H1 (cell line): ENCODE measurements around the gene SLC38A10. TPM values are rescaled to one million over a fixed set of nuclear protein-coding genes. Genes with fewer than 3 reads are reported as not detected.

Experiments
- ATF3 ChIP-seq: IDR thresholded peaks from 2 replicates; pipeline ENCODE4 v1.6.1; 2011; ENCODE audit warnings: low read depth, mild to moderate bottlenecking, low read length; ENCODE audit not compliant: insufficient read depth
- BCL11A ChIP-seq, 2 experiments: IDR thresholded peaks; one replicate each; pipeline ENCODE4 v1.6.1; 2011; ENCODE audit warnings: low read depth in 2 of 2, low read length in 2 of 2, mild to moderate bottlenecking in 2 of 2
- CHD7 ChIP-seq: fragments of 300-600 bp; sonication (generic); IDR thresholded peaks from 2 replicates; pipeline ENCODE4 v1.7.1; 2012; ENCODE audit warnings: low read length, moderate library complexity, mild to moderate bottlenecking, inconsistent platforms; ENCODE audit not compliant: insufficient replicate concordance
- CREB1 ChIP-seq: IDR thresholded peaks from 2 replicates; pipeline ENCODE4 v1.6.1; 2012; ENCODE audit warnings: inconsistent platforms
- FOSL1 ChIP-seq: IDR thresholded peaks from 2 replicates; pipeline ENCODE4 v1.6.1; 2011; ENCODE audit warnings: mild to moderate bottlenecking, low read depth, low read length, moderate library complexity; ENCODE audit not compliant: insufficient read depth
- POLR2AphosphoS5 ChIP-seq: IDR thresholded peaks from 2 replicates; pipeline ENCODE4 v1.6.1; 2011; ENCODE audit warnings: low read depth, low read length
- SUZ12 ChIP-seq: fragments of 200-600 bp; sonication (generic); IDR thresholded peaks from 2 replicates; pipeline ENCODE4 v1.6.1; 2012; ENCODE audit warnings: mild to moderate bottlenecking, inconsistent platforms, low read length, moderate library complexity, mixed read lengths
- polyA plus RNA-seq, 7 experiments: library from polyadenylated mRNA; depleted of rRNA in 3 of 7; stranded (reverse) in 5 of 7; unstranded in 2 of 7; fragments of >200 nt in 5 of 7; fragments of 200-250 nt in 2 of 7; gene quantifications; 1 replicate in 5 of 7; 2 replicates in 1 of 7; 4 replicates in 1 of 7; pipeline versions ENCODE4 v1.2.1 to v1.2.3, GENCODE V29; 2011 to 2013; ENCODE audit warnings: missing spikeins in 2 of 7, mixed read lengths in 2 of 7
- total RNA-seq: library from RNA; stranded (reverse); fragmentation: NEBNext Ultra II Directional; extraction: Animal tissue kit (Norgen Biotek cat#: 25700); gene quantifications from 2 replicates; pipeline ENCODE4 v1.2.1, GENCODE V29; 2021

SLC38A10 gene
- total and polyA plus RNA-seq, 2 of the 8 experiments (the other 6 are each of a cell fraction or from before 2014, with no cell fraction given) = 26.4 to 41.0 TPM

- TF ChIP-seq CHD7 (no peak), SUZ12 (no peak), BCL11A (IDR thresholded peaks at IDR 0.05; ENCODE audit: low read depth in 2 of 2, low read length in 2 of 2) (no peak), POLR2AphosphoS5 (no peak), CREB1 (no peak), FOSL1 (no peak), ATF3 (no peak)
These were observed 34.1 kb upstream of the SLC38A10 start (continued) for GRCh38 chr17:81328978-81329926.
